HFF-Myc (cell line): ENCODE measurements around the gene ANKRD12.
A peak's percentile ranks its signal among the peaks of the same experiment; 100 is the strongest.
"Not testable (repeated sequence)": the region's sequence is repeated elsewhere in the genome, so short reads cannot be mapped to it uniquely, and the experiment has no call there.

Experiments
- DNase-seq: peaks from one replicate; pipeline ENCODE4 v3.0.0-alpha.2; 2011; ENCODE audit warnings: low read depth; ENCODE audit errors: extremely low read depth
- H3K4me3 ChIP-seq: replicated peaks from 2 replicates; pipeline ENCODE4 v1.5.1; 2011; ENCODE audit warnings: low read depth, mild to moderate bottlenecking, control low read depth, low read length
- CTCF ChIP-seq: IDR thresholded peaks from 2 replicates; pipeline ENCODE4 v1.5.1; 2012; ENCODE audit warnings: mild to moderate bottlenecking, low read depth, low read length, control low read depth; ENCODE audit errors: missing control alignments

The ANKRD12 gene

GRCh38 chr18:9136315-9137155 is at the start of gene ANKRD12:
Gene ANKRD12 (plus strand): TSS chr18:9136781. CDS start chr18:9182433, 45,652 bp downstream.
- DNase-seq, result peak; percentile 82
- TF ChIP-seq CTCF, result no peak
- H3K4me3 ChIP-seq, result peak within 1 kb of the TSS; percentile 56

GRCh38 chr18:9087144-9087543 is 49.4 kb upstream of the ANKRD12 start:
- no peak for DNase-seq
- TF ChIP-seq CTCF, result no peak
- H3K4me3 ChIP-seq, result no peak overlapping the region

- TF ChIP-seq CTCF, result no peak
- no peak for DNase-seq
- H3K4me3 ChIP-seq, result no peak overlapping the region
These were observed 48.3 kb upstream of the ANKRD12 start for GRCh38 chr18:9088252-9088651.

GRCh38 chr18:9088727-9089126 is 47.9 kb upstream of the ANKRD12 start:
- H3K4me3 ChIP-seq, DNase-seq: not testable (repeated sequence)

GRCh38 chr18:9090578-9090977 is 46.0 kb upstream of the ANKRD12 start:
- no peak for TF ChIP-seq CTCF

GRCh38 chr18:9091066-9091476 is 45.5 kb upstream of the ANKRD12 start:
- DNase-seq, result no peak
- no peak for TF ChIP-seq CTCF
- no peak overlapping the region for H3K4me3 ChIP-seq

More at GRCh38 chr18:9090578-9090977, 46.0 kb upstream of the ANKRD12 start:
- no peak for DNase-seq
- no peak overlapping the region for H3K4me3 ChIP-seq

GRCh38 chr18:9092665-9093064 is 43.9 kb upstream of the ANKRD12 start:
- no peak overlapping the region for H3K4me3 ChIP-seq
- no peak for TF ChIP-seq CTCF
- no peak for DNase-seq

GRCh38 chr18:9093109-9093508 is 43.5 kb upstream of the ANKRD12 start:
- not testable (repeated sequence) for H3K4me3 ChIP-seq, DNase-seq
